IPS-11a (cell line): ENCODE results near the gene RAVER1.
"Not testable (repeated sequence)": the region's sequence is repeated elsewhere in the genome, so short reads cannot be mapped to it uniquely, and the experiment has no call there.

ENCODE experiments used
- H3K4me3 ChIP-seq: one replicate; pipeline ENCODE4 v1.5.1; 2013; ENCODE audit warnings: low read depth, low read length, control low read depth

RAVER1 gene

DNA sequence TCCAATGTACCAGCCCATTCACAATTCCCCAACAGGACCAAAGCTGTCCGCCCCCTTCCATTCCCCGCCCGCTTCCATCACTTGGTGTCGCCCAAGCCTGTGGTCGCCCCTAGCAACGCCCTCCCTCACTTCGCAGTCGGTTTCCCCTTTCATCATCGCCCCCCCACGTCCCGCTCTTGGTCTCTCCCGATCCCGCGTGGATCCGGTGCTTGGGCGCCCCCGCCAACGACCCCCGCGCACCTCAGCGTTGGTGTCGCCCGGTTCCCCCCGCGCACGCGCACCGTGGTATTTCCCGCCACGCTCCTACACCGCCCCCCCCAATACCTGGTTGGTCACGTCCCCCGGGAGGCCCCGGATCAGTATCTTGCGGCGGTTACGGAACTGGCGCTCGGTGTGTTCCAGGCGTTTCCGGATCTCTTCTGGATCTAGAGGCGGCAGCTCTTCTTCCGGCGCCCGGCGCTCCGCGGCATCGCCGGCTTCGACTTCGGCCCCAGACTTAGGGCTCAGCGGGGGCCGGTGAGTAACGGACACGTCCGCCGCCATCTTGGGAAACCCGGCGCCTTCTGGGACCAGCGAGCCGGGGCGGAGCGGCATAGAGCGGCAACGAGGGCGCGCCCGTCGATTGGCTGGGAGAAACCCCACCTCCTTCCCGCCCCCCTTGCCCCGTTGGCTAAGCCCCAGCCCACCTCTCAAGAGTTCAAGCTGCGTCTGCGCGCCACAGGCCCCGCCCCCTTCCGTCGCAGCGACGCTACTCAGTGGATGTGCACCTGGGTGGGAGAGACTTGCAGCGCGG lies at the start of gene RAVER1:
Gene RAVER1 (minus strand): TSS at position 565 of the 793 bp plus-strand sequence. CDS start 22 bp downstream, at position 543.
- peak within 1 kb of the TSS; percentile 86 for H3K4me3 ChIP-seq

- not testable (repeated sequence) for H3K4me3 ChIP-seq
Observed at GRCh38 chr19:10383223-10383499, 49.8 kb upstream of the RAVER1 start.

DNA sequence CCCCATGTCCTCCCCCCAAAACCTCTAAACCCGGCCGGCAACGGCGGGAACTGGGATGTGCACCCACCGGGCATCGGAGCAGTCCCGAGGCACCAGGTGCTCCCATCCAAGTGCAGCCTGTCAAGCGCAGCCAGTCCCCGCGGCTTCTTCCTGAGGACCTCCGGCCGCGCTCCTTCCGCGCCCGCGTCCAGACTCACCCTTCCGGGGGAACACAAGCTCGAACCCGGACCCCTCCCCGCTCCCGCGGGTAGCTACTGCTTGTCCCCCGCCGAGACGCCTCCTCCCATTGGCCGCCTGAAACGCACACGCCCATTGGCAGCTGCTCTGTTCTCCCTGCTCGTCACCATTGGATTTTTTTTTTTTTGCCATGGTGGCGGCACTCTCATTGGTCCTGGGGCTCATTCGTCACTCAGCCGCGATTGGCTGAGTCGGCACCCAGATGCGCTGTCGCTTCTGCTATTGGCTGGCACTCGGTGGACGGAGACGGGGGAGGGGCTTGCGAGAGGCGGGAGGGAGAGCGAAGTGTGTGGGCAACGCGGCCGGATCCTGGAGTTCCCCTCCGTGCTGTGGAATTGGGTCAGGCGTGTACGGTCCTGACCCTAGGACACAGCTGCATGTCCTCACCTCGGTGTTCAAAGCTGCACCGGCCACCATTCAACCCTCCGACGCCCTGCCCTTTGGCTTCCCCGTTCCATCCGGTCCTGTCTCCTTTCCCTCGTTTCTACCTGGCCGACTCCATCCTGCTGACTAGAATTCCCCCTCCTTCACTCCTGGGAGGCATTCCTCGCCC lies 47.2 kb upstream of the RAVER1 start, which contains the start of gene TYK2:
Gene TYK2 (minus strand): TSS at position 260 of the 790 bp plus-strand sequence. CDS start 2,166 bp downstream, outside the sequence.
- peak within 1 kb of the TSS; percentile 83 for H3K4me3 ChIP-seq

- H3K4me3 ChIP-seq, result peak overlapping the region; percentile 68
Observed at GRCh38 chr19:10379880-10380312, 46.6 kb upstream of the RAVER1 start.

DNA sequence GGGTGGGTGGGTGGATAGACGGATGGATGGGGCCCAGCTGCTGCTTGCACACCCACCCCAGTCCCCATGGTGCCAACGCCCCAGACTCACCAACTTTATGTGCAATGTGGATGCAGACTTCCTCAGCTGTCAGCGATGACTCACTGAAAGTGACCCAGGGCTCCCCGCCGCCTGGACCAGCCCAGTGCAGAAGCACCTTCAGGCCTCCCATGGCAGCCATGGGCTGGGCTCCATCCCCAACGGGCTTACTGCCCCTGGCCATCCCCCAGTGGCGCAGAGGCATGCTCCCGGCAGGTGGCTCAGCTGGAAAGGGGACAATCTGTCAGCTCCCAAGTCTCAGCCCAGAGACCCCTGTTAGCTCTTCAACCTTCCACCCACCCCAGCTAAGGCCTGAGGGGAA lies 44.8 kb upstream of the RAVER1 start:
- no peak overlapping the region for H3K4me3 ChIP-seq

GRCh38 chr19:10377140-10377640 lies 43.9 kb upstream of the RAVER1 start:
- H3K4me3 ChIP-seq, result not testable (repeated sequence)

DNA sequence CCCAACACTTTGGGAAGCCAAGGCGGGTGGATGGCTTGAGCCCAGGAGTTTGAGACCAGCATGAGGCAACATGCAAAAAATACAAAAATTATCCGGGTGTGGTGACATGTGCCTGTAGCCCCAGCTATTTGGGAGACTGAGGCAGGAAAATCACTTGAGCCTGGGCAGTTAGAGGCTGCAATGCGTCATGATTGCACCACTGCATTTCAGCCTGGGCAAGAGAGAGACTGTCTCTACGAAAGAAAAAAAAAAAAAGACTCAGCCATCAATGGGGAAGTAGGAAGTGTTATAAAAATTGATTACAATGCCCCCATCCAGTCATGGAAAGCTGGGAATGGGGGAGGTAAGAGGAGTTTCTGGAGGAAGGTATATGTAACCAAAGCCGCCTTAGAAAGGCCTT lies 41.6 kb upstream of the RAVER1 start:
- no peak overlapping the region for H3K4me3 ChIP-seq

DNA sequence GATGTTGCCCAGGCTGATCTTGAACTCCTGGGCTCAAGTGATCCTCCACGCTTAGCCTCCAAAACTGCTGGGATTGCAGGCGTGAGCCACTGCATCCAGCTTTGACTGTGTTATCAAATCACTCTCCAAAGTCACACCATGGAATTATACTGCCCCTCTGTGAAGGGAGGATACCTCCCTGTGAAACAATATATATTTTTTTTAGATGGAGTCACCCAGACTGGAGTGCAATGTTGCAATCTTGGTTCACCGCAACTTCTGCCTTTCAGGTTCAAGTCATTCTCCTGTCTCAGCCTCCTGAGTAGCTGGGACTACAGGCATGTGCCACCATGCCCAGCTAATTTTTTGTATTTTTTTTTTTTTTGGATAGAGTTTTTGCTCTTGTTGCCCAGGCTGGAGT lies 39.4 kb upstream of the RAVER1 start:
- H3K4me3 ChIP-seq, result no peak overlapping the region

- no peak overlapping the region for H3K4me3 ChIP-seq
Observed at GRCh38 chr19:10368101-10368803, 34.9 kb upstream of the RAVER1 start.

- H3K4me3 ChIP-seq, result not testable (repeated sequence)
Observed at GRCh38 chr19:10366950-10367512, 33.7 kb upstream of the RAVER1 start.

DNA sequence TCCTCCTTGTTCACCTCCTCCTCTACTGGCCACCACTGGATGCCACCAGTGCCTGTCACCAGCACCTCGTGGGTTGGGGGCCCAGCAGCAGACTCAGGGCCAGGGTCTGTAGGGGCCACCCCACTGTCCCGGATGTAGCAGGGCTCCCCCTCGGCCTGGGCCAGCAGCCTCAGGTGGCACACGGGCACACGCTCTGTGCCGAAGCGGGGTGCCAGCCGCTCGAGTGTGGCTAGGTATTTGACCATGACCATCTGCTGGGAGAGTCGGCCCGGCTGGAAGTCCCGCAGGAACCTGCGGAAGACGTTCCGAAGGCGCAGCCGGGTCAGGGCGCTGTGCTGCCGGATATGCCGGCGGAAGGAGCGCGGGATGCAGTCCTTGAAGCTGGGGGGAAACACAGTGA lies 32.2 kb upstream of the RAVER1 start:
- H3K4me3 ChIP-seq, result no peak overlapping the region

- no peak overlapping the region for H3K4me3 ChIP-seq
Observed at GRCh38 chr19:10364644-10365043, 31.3 kb upstream of the RAVER1 start.

- no peak overlapping the region for H3K4me3 ChIP-seq
Observed at GRCh38 chr19:10363789-10364281, 30.5 kb upstream of the RAVER1 start.

- no peak overlapping the region for H3K4me3 ChIP-seq
Observed at GRCh38 chr19:10362259-10362658, 28.9 kb upstream of the RAVER1 start.

GRCh38 chr19:10361569-10362011 lies 28.3 kb upstream of the RAVER1 start:
- no peak overlapping the region for H3K4me3 ChIP-seq

DNA sequence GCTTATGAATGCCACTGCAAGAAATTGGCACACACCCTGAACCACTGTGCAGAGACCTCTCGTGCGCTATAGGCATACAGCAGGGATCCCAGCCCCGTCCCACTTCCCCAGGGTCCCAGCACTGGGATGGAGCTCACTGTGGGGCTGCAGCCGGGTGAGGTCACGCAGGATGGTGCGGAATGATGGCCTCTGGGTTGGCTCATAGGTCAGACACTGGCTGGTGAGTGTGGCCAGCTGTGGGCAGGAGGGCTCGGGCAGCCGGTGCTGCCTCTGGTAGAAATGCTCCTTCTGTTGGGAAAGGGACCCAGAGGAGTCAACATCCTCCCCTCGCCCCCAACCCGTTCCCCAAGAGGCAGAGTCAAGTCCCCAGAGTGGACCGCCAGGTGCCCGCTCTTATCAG lies 23.1 kb upstream of the RAVER1 start:
- no peak overlapping the region for H3K4me3 ChIP-seq

GRCh38 chr19:10353793-10354391 lies 20.6 kb upstream of the RAVER1 start:
- peak overlapping the region; percentile 65 for H3K4me3 ChIP-seq

- peak overlapping the region; percentile 65 for H3K4me3 ChIP-seq
Observed at GRCh38 chr19:10352764-10353671, 19.7 kb upstream of the RAVER1 start.

GRCh38 chr19:10346509-10346908 lies 13.2 kb upstream of the RAVER1 start:
- H3K4me3 ChIP-seq, result no peak overlapping the region
